GM23338 (cell line): Measurements from ENCODE around the gene SYNGR3.

Source experiments
- EZH2 ChIP-seq: fragments of 200-600 bp; sonication (generic); IDR thresholded peaks from one replicate; pipeline ENCODE4 v1.8.0; 2017; ENCODE audit warnings: antibody characterized with exemption, mild to moderate bottlenecking, low read depth; ENCODE audit not compliant: unreplicated experiment
- EZH2phosphoT487 ChIP-seq: fragments of 200-600 bp; sonication (generic); IDR thresholded peaks from one replicate; pipeline ENCODE4 v1.8.1; 2018; ENCODE audit warnings: antibody characterized with exemption; ENCODE audit not compliant: unreplicated experiment
- JUNB ChIP-seq: IDR thresholded peaks from one replicate; pipeline ENCODE4 v1.6.1; 2016; ENCODE audit warnings: antibody characterized with exemption; ENCODE audit not compliant: unreplicated experiment
- NANOG ChIP-seq: IDR thresholded peaks from 2 replicates; pipeline ENCODE4 v1.6.1; 2016; ENCODE audit warnings: antibody characterized with exemption, borderline replicate concordance
- POLR2AphosphoS5 ChIP-seq: IDR thresholded peaks from 2 replicates; pipeline ENCODE4 v1.6.1; 2016; ENCODE audit warnings: antibody characterized with exemption, low read depth
- ZNF331 ChIP-seq: fragments of 250-450 bp; sonication (Bioruptor Pico); IDR thresholded peaks from 2 replicates; pipeline ENCODE4 v1.5.0; 2020; ENCODE audit warnings: low read depth, mild to moderate bottlenecking, moderate library complexity
- TF ChIP-seq, protein P1 (sequence below), 2 experiments: fragments of 200-600 bp in 1 of 2; sonication (generic) in 1 of 2; conservative IDR thresholded peaks; 2 replicates each; pipeline versions ENCODE4 v1.5.1 to v1.6.1; 2016 to 2017; ENCODE audit warnings: antibody characterized with exemption in 2 of 2, low read depth in 2 of 2, mild to moderate bottlenecking in 2 of 2, moderate library complexity in 1 of 2
- TF ChIP-seq, protein P2 (sequence below): IDR thresholded peaks from one replicate; pipeline ENCODE4 v1.6.1; 2018; ENCODE audit warnings: antibody characterized with exemption; ENCODE audit not compliant: unreplicated experiment

DNA sequence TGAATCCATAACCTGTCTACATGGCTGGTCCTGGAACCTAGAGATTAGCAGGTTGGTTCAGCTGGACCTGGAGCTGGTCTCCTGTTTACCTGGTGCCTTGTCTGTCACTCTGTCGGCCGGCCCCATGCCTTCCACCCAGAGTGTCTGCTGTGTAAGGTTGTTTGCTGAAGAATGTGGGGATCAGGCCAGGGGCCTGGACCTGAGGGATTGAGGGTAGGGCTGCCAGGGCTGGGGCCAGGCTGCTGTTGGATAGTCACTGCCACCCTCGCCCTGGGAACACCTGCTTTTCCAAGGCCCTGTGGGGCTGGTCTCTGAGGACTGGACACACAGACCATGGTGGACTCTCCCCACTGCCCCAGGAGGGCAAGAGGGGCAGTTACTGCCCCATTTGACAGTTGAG is 38.4 kb downstream of the SYNGR3 start:
- TF ChIP-seq, protein P1, sequence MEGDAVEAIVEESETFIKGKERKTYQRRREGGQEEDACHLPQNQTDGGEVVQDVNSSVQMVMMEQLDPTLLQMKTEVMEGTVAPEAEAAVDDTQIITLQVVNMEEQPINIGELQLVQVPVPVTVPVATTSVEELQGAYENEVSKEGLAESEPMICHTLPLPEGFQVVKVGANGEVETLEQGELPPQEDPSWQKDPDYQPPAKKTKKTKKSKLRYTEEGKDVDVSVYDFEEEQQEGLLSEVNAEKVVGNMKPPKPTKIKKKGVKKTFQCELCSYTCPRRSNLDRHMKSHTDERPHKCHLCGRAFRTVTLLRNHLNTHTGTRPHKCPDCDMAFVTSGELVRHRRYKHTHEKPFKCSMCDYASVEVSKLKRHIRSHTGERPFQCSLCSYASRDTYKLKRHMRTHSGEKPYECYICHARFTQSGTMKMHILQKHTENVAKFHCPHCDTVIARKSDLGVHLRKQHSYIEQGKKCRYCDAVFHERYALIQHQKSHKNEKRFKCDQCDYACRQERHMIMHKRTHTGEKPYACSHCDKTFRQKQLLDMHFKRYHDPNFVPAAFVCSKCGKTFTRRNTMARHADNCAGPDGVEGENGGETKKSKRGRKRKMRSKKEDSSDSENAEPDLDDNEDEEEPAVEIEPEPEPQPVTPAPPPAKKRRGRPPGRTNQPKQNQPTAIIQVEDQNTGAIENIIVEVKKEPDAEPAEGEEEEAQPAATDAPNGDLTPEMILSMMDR (conservative IDR thresholded peaks at IDR 0.05; ENCODE audit: low read depth in 2 of 2): no peak
- TF ChIP-seq, protein P2, sequence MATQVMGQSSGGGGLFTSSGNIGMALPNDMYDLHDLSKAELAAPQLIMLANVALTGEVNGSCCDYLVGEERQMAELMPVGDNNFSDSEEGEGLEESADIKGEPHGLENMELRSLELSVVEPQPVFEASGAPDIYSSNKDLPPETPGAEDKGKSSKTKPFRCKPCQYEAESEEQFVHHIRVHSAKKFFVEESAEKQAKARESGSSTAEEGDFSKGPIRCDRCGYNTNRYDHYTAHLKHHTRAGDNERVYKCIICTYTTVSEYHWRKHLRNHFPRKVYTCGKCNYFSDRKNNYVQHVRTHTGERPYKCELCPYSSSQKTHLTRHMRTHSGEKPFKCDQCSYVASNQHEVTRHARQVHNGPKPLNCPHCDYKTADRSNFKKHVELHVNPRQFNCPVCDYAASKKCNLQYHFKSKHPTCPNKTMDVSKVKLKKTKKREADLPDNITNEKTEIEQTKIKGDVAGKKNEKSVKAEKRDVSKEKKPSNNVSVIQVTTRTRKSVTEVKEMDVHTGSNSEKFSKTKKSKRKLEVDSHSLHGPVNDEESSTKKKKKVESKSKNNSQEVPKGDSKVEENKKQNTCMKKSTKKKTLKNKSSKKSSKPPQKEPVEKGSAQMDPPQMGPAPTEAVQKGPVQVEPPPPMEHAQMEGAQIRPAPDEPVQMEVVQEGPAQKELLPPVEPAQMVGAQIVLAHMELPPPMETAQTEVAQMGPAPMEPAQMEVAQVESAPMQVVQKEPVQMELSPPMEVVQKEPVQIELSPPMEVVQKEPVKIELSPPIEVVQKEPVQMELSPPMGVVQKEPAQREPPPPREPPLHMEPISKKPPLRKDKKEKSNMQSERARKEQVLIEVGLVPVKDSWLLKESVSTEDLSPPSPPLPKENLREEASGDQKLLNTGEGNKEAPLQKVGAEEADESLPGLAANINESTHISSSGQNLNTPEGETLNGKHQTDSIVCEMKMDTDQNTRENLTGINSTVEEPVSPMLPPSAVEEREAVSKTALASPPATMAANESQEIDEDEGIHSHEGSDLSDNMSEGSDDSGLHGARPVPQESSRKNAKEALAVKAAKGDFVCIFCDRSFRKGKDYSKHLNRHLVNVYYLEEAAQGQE: no peak
- TF ChIP-seq EZH2: no peak
- no peak for TF ChIP-seq EZH2phosphoT487
- no peak for TF ChIP-seq POLR2AphosphoS5
- no peak for TF ChIP-seq ZNF331 (CRISPR knock-in tag)
- no peak for TF ChIP-seq NANOG
- TF ChIP-seq JUNB: no peak
